ENCODE data around the gene GTPBP4. TPM values are rescaled to one million over a fixed set of nuclear protein-coding genes. Genes with fewer than 3 reads are reported as not detected.

The GTPBP4 gene
- total and polyA plus RNA-seq, 2 of the 13 experiments (the other 11 are each of a cell fraction or from before 2014, with no cell fraction given) = 24.1 to 85.5 TPM

DNA sequence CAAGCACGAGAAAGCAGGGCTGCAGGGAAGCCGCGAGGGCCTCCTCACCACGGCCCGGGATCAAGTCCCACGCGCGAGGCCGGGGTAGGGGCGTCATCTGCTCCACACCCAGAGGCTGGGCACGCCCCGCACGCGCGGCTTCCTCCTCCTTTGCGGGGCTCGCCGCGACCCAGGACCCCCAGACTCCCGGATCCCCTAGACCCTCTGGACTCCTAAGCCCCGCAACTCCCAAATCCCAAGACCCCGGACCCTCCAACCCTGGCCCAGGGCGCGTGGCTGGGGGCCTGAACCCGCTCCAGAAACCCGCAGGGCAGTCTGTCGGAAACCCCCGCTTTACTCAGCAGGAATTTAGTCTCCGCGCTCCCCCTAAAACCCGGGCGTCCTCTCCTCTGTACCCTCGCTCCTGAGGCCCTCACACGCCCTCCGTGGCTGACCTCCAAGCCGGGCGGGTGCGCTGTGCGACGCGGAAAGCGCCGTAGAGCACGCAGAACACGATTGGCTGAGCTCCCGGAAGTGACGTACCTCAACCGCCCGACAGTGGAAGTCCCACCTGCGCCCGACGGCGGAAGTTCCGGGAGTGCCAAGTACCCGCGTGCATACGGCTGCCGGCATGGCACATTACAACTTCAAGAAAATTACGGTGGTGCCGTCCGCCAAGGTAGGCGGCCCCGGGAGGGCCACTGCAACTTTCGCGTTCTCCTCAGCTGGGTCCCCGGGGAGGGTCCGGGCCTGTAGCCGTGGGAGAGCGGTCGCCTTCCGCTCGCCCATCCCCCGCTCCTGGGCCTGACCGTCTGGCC, at the start of gene GTPBP4 (continued):
- TF ChIP-seq, protein P1, sequence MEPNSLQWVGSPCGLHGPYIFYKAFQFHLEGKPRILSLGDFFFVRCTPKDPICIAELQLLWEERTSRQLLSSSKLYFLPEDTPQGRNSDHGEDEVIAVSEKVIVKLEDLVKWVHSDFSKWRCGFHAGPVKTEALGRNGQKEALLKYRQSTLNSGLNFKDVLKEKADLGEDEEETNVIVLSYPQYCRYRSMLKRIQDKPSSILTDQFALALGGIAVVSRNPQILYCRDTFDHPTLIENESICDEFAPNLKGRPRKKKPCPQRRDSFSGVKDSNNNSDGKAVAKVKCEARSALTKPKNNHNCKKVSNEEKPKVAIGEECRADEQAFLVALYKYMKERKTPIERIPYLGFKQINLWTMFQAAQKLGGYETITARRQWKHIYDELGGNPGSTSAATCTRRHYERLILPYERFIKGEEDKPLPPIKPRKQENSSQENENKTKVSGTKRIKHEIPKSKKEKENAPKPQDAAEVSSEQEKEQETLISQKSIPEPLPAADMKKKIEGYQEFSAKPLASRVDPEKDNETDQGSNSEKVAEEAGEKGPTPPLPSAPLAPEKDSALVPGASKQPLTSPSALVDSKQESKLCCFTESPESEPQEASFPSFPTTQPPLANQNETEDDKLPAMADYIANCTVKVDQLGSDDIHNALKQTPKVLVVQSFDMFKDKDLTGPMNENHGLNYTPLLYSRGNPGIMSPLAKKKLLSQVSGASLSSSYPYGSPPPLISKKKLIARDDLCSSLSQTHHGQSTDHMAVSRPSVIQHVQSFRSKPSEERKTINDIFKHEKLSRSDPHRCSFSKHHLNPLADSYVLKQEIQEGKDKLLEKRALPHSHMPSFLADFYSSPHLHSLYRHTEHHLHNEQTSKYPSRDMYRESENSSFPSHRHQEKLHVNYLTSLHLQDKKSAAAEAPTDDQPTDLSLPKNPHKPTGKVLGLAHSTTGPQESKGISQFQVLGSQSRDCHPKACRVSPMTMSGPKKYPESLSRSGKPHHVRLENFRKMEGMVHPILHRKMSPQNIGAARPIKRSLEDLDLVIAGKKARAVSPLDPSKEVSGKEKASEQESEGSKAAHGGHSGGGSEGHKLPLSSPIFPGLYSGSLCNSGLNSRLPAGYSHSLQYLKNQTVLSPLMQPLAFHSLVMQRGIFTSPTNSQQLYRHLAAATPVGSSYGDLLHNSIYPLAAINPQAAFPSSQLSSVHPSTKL (CRISPR knock-in tag; IDR thresholded peaks at IDR 0.05) = peak; percentile 53; the same call in 1 of the 2 replicates
- TF ChIP-seq KLF16 (CRISPR knock-in tag; IDR thresholded peaks at IDR 0.05) = peak in 1 of 2 experiments; percentile 62; a peak in 2 of 4 replicates
- TF ChIP-seq ZNF589 (CRISPR knock-in tag; conservative IDR thresholded peaks at IDR 0.05) = no peak
- peak; percentile 95 for TF ChIP-seq YEATS2 (CRISPR knock-in tag; IDR thresholded peaks at IDR 0.05; ENCODE audit: borderline replicate concordance)
- peak; percentile 66; the same call in 1 of the 2 replicates for TF ChIP-seq ZNF329 (CRISPR knock-in tag; IDR thresholded peaks at IDR 0.05; ENCODE audit: low read depth)
- TF ChIP-seq, protein P2, sequence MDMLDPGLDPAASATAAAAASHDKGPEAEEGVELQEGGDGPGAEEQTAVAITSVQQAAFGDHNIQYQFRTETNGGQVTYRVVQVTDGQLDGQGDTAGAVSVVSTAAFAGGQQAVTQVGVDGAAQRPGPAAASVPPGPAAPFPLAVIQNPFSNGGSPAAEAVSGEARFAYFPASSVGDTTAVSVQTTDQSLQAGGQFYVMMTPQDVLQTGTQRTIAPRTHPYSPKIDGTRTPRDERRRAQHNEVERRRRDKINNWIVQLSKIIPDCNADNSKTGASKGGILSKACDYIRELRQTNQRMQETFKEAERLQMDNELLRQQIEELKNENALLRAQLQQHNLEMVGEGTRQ (IDR thresholded peaks at IDR 0.05; ENCODE audit: low read depth, low read length) = no peak
- TF ChIP-seq, protein P2 (CRISPR knock-in tag; IDR thresholded peaks at IDR 0.05; ENCODE audit: borderline replicate concordance) = no peak
- TF ChIP-seq REPIN1 (CRISPR knock-in tag; IDR thresholded peaks at IDR 0.05; ENCODE audit: borderline replicate concordance, low read depth) = peak; percentile 74; the same call in 1 of the 2 replicates
- TF ChIP-seq ZNF558 (CRISPR knock-in tag; IDR thresholded peaks at IDR 0.05; ENCODE audit: borderline replicate concordance) = 0 out of 2 replicates have a peak, but pooled peaks have one; percentile 40
- no peak for TF ChIP-seq ZBTB8A (CRISPR knock-in tag; IDR thresholded peaks at IDR 0.05; ENCODE audit: borderline replicate concordance, low read depth)
- TF ChIP-seq AGO2 (optimal IDR thresholded peaks at IDR 0.05; ENCODE audit: low read depth, low read length) = peak; percentile 56
- TF ChIP-seq, protein P3, sequence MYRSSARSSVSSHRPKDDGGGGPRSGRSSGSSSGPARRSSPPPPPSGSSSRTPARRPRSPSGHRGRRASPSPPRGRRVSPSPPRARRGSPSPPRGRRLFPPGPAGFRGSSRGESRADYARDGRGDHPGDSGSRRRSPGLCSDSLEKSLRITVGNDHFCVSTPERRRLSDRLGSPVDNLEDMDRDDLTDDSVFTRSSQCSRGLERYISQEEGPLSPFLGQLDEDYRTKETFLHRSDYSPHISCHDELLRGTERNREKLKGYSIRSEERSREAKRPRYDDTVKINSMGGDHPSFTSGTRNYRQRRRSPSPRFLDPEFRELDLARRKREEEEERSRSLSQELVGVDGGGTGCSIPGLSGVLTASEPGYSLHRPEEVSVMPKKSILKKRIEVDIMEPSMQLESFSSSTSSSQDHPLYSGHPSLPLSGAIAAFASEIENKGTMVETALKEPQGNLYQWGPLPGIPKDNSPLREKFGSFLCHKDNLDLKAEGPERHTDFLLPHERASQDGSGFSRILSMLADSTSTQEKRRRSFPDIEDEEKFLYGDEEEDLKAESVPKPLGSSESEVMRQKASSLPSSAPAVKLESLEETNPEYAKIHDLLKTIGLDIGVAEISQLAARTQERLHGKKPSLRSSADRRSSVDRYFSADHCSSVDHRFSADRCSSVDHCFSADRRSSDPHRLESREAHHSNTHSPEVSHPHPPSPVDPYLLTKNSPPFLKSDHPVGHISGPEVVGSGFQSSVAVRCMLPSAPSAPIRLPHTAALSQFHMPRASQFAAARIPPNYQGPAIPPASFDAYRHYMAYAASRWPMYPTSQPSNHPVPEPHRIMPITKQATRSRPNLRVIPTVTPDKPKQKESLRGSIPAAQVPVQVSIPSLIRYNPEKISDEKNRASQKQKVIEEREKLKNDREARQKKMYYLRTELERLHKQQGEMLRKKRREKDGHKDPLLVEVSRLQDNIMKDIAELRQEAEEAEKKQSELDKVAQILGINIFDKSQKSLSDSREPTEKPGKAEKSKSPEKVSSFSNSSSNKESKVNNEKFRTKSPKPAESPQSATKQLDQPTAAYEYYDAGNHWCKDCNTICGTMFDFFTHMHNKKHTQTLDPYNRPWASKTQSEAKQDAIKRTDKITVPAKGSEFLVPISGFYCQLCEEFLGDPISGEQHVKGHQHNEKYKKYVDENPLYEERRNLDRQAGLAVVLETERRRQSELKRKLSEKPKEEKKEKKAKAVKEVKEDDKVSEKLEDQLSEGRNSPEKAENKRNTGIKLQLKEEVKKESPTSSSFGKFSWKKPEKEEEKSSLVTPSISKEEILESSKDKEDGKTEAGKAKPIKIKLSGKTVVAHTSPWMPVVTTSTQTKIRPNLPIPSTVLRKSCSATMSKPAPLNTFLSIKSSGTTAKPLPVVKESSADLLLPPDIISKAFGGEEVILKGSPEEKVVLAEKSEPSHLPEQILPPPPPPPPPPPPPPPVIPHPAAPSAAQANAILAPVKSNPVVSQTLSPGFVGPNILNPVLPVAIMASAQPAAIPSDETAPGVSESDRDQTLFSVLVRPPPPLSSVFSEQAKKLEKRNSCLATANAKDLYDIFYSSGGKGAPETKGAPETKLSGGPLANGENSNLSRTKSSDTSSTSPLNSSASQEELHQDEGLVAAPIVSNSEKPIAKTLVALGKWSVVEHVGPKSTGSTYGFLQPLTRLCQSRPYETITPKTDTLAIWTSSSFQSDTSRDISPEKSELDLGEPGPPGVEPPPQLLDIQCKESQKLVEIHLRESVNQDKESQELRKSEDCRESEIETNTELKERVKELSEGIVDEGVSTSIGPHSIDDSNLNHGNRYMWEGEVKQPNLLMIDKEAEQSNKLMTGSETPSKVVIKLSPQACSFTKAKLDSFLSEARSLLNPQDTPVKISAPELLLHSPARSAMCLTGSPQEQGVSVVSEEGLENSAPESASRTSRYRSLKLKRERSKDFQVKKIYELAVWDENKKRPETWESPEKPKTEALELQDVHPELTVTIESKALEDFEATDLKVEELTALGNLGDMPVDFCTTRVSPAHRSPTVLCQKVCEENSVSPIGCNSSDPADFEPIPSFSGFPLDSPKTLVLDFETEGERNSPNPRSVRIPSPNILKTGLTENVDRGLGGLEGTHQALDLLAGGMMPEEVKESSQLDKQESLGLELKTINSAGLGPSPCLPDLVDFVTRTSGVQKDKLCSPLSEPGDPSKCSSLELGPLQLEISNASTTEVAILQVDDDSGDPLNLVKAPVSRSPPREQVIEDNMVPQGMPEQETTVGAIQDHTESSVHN (CRISPR knock-in tag; IDR thresholded peaks at IDR 0.05) = no peak
- 0 out of 2 replicates have a peak, but pooled peaks have one; percentile 54 for TF ChIP-seq ZNF256 (CRISPR knock-in tag; conservative IDR thresholded peaks at IDR 0.05)

Data from HepG2 (cell line).